RWPE2 (cell line): ENCODE results near the gene LCE3B.

Source experiments
- ATAC-seq: fragments of 200-7000 bp; cut with Tn5 transposase; 3 replicates; pipeline ENCODE4 v1.9.1; 2021; ENCODE audit warnings: low read depth
- DNase-seq: peaks from one replicate; pipeline ENCODE4 v3.0.0-alpha.2; 2020; ENCODE audit warnings: low spot score
- H3K27ac ChIP-seq: fragments of 450-650 bp; 2 replicates; pipeline ENCODE4 v1.5.1; 2017; ENCODE audit warnings: mild to moderate bottlenecking; ENCODE audit not compliant: poor library complexity, severe bottlenecking
- H3K27me3 ChIP-seq: fragments of 250-450 bp; sonication (Bioruptor Pico); 2 replicates; pipeline ENCODE4 v1.5.1; 2021; ENCODE audit warnings: mild to moderate bottlenecking, moderate library complexity; ENCODE audit not compliant: insufficient read depth, poor library complexity, severe bottlenecking
- H3K36me3 ChIP-seq: fragments of 250-450 bp; sonication (Bioruptor Pico); 2 replicates; pipeline ENCODE4 v1.5.1; 2020; ENCODE audit warnings: low read depth, mild to moderate bottlenecking, moderate library complexity
- H3K4me1 ChIP-seq: fragments of 250-450 bp; sonication (Bioruptor Pico); 2 replicates; pipeline ENCODE4 v1.5.1; 2021; ENCODE audit warnings: mild to moderate bottlenecking, moderate library complexity; ENCODE audit not compliant: insufficient read depth, poor library complexity, severe bottlenecking
- H3K4me3 ChIP-seq: fragments of 250-450 bp; sonication (Bioruptor Pico); 2 replicates; pipeline ENCODE4 v1.5.1; 2021; ENCODE audit warnings: mild to moderate bottlenecking, moderate library complexity; ENCODE audit not compliant: severe bottlenecking
- H3K9me3 ChIP-seq: fragments of 250-450 bp; sonication (Bioruptor Pico); 2 replicates; pipeline ENCODE4 v1.5.1; 2021; ENCODE audit warnings: mild to moderate bottlenecking, moderate library complexity; ENCODE audit not compliant: severe bottlenecking
- TF ChIP-seq, protein P1 (sequence below): fragments of 450-650 bp; IDR thresholded peaks from one replicate; pipeline ENCODE4 v1.5.1; 2017; ENCODE audit warnings: mild to moderate bottlenecking, moderate library complexity; ENCODE audit not compliant: poor library complexity, severe bottlenecking

LCE3B gene

DNA sequence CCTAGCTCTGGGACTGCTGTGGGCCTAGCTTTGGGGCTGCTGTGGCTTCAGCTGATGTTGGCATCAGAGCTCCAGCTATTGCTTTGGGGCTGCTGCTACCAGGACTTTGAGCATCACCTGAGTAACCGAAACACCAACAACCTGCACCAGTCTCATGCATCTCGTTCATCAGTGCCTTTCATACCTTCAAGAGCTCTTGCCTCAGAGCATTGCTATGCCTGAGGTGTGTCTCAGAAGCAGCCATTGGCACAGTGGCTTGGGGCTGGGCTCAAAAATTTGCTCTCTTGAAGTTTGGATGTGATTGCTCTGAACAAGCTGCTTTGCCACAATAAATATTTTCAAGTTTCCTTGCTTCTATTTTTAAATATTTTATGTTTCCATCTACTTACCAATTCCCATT lies 42.8 kb downstream of the LCE3B start:
- DNase-seq: no peak
- Histone ChIP-seq H3K27me3 (no peaks in the 10 kb centered on the region), H3K36me3 (no peaks in the 10 kb centered on the region), H3K27ac (no peak overlapping the region), H3K9me3 (no peaks in the 10 kb centered on the region), H3K4me3 (no peak overlapping the region), H3K4me1 (no peaks in the 10 kb centered on the region)
- ATAC-seq: no peak
- TF ChIP-seq, protein P1, sequence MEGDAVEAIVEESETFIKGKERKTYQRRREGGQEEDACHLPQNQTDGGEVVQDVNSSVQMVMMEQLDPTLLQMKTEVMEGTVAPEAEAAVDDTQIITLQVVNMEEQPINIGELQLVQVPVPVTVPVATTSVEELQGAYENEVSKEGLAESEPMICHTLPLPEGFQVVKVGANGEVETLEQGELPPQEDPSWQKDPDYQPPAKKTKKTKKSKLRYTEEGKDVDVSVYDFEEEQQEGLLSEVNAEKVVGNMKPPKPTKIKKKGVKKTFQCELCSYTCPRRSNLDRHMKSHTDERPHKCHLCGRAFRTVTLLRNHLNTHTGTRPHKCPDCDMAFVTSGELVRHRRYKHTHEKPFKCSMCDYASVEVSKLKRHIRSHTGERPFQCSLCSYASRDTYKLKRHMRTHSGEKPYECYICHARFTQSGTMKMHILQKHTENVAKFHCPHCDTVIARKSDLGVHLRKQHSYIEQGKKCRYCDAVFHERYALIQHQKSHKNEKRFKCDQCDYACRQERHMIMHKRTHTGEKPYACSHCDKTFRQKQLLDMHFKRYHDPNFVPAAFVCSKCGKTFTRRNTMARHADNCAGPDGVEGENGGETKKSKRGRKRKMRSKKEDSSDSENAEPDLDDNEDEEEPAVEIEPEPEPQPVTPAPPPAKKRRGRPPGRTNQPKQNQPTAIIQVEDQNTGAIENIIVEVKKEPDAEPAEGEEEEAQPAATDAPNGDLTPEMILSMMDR: no peak

DNA sequence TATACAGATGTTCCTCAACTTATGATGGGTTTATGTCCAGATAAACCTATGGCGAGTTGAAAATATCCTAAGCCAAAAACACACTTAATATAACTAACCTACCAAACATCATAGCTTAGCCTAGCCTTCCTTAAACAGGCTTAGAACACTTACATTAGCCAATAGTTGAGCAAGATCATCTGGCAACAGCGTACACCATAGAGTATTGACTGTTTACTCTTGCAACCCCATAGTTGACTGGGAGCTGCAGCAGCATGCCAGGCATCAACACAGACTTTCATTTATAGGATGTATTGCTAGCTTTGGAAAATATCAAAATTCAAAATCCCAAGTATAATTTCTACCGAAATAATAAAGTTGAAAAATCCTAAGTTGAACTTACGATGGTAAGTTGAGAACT lies 44.1 kb downstream of the LCE3B start:
- Histone ChIP-seq H3K27ac (no peak overlapping the region), H3K4me1 (no peaks in the 10 kb centered on the region), H3K36me3 (no peaks in the 10 kb centered on the region), H3K27me3 (no peaks in the 10 kb centered on the region), H3K4me3 (no peak overlapping the region), H3K9me3 (no peaks in the 10 kb centered on the region)
- ATAC-seq (no peak), DNase-seq (no peak)
- TF ChIP-seq, protein P1: no peak

DNA sequence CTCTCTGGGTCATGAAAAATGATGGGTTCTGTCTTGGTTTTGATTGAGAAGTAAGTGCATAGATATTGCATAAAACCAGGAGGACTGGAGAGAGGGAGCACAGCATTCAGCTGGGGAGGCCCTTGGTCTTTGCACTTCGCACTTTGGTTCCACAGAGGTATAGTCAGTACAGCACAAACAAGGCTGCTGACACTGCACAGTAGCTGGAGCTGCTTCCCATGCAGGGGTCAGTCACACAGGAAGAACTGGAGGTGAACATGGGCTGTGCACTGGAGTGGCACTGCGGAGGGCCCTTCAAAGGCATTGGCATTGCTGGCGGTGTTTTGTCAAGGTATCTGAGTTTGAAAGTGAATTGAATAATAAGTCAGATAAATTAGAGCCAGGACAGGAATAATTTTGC lies 45.0 kb downstream of the LCE3B start:
- DNase-seq (no peak), ATAC-seq (no peak)
- H3K4me1 ChIP-seq: no peaks in the 10 kb centered on the region
- H3K9me3 ChIP-seq: no peaks in the 10 kb centered on the region
- no peaks in the 10 kb centered on the region for H3K27me3 ChIP-seq
- H3K36me3 ChIP-seq: no peaks in the 10 kb centered on the region
- TF ChIP-seq, protein P1: no peak
- H3K27ac ChIP-seq: no peak overlapping the region
- no peak overlapping the region for H3K4me3 ChIP-seq

DNA sequence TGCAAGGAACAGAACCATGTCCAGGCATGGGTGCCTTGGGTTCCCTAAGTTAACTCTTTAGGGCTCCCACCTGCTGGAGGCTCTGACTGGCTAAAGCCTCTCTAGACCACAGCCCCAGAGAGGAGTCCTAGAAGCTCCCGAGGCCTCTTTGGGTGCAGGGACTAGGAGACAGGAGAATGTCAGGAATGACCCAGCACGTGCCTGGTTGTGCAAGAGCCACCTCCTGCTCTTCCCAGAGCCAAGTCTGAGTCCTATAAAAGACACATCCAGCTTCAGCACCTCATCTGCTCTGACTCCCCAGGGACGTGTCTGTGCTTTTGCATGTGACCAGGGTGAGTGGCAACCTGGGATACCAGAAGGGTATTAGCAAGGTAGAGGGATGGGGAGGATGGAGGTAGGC lies 49.5 kb downstream of the LCE3B start, which contains the start of gene LCE2D:
Gene LCE2D (plus strand): TSS at position 283 of the 400 bp plus-strand sequence. CDS start 726 bp downstream, outside the sequence.
- no peaks in the 10 kb centered on the region for H3K27me3 ChIP-seq
- H3K27ac ChIP-seq: no peak within 1 kb of the TSS
- H3K9me3 ChIP-seq: no peaks in the 10 kb centered on the region
- DNase-seq (no peak), ATAC-seq (no peak)
- no peaks in the 10 kb centered on the region for H3K36me3 ChIP-seq
- no peak within 1 kb of the TSS for H3K4me3 ChIP-seq
- no peaks in the 10 kb centered on the region for H3K4me1 ChIP-seq
- TF ChIP-seq, protein P1: no peak
